Uterus (tissue), 4 donors: ENCODE results near the gene RHOH. TPM values are rescaled to one million over a fixed set of nuclear protein-coding genes. Genes with fewer than 3 reads are reported as not detected.

Source experiments
- DNase-seq, 2 donors: peaks; one replicate each; pipeline ENCODE4 v3.0.0-alpha.2; 2019 to 2020
- H3K27ac ChIP-seq, 2 donors: fragments of 200-600 bp; sonication (generic); 1 replicate in 1 of 2; 2 replicates in 1 of 2; pipeline ENCODE4 v1.5.1; 2016 to 2018
- H3K27me3 ChIP-seq, 2 donors: fragments of 200-600 bp; sonication (generic); one replicate each; pipeline ENCODE4 v1.5.1; 2018 to 2019; ENCODE audit warnings: control low read depth in 1 of 2
- H3K36me3 ChIP-seq, 2 donors: fragments of 200-600 bp; sonication (generic); one replicate each; pipeline ENCODE4 v1.5.1; 2019; ENCODE audit warnings: control low read depth in 1 of 2
- H3K4me1 ChIP-seq, 2 donors: fragments of 200-600 bp; sonication (generic); one replicate each; pipeline ENCODE4 v1.5.1; 2018 to 2019; ENCODE audit warnings: control low read depth in 1 of 2
- H3K4me3 ChIP-seq, 2 donors: fragments of 200-600 bp; sonication (generic); 1 replicate in 1 of 2; 2 replicates in 1 of 2; pipeline ENCODE4 v1.5.1; 2018 to 2019; ENCODE audit warnings: mild to moderate bottlenecking in 1 of 2
- H3K9me3 ChIP-seq, 2 donors: fragments of 200-600 bp; sonication (generic); one replicate each; pipeline ENCODE4 v1.5.1; 2019; ENCODE audit warnings: control low read depth in 1 of 2
- CTCF ChIP-seq, 4 experiments: fragments of 200-600 bp in 2 of 4; fragments of 450-650 bp in 2 of 4; sonication (generic) in 2 of 4; IDR thresholded peaks; one replicate each; pipeline ENCODE4 v1.5.1; 2016 to 2019; ENCODE audit warnings: antibody characterized with exemption in 4 of 4, mild to moderate bottlenecking in 2 of 4, moderate library complexity in 1 of 4
- POLR2A ChIP-seq, 2 donors: fragments of 450-650 bp; IDR thresholded peaks; one replicate each; pipeline ENCODE4 v1.6.1; 2016; ENCODE audit warnings: antibody characterized with exemption in 2 of 2, mild to moderate bottlenecking in 1 of 2, moderate library complexity in 1 of 2
- intact Hi-C: fragments of 100-400 bp; cut with DNase I; formaldehyde crosslinking; loops from one replicate; pipeline ENCODE4 v1.15.1; 2023; ENCODE audit warnings: low total_unique reads
- total RNA-seq, 4 donors: library from RNA; depleted of rRNA in 3 of 4; stranded (reverse); fragments of >200 nt in 3 of 4; gene quantifications; one replicate each; pipeline versions ENCODE4 v1.1.0 to v1.2.4, GENCODE V29; 2014 to 2023
- donor health status: DM: yes; HTN: yes; CAD: no.

Gene RHOH
- total RNA-seq, 4 donors from 2014 or later: 1.5 to 37.1 (median 3.0) TPM

- Histone ChIP-seq H3K27me3 (no peaks in the 10 kb centered on the region), H3K4me1 (no peaks in the 10 kb centered on the region), H3K9me3 (no peaks in the 10 kb centered on the region), H3K36me3 (no peaks in the 10 kb centered on the region), H3K27ac (peak overlapping the region in 1 of 2 donors; percentile 41), H3K4me3 (no peak overlapping the region)
- TF ChIP-seq CTCF (IDR thresholded peaks at IDR 0.05) (no peak), POLR2A (IDR thresholded peaks at IDR 0.05) (no peak)
- no peak for DNase-seq
- intact Hi-C loops: no loop called here
Measured at GRCh38 chr4:40194602-40195161, 2.1 kb upstream of the RHOH start.

GRCh38 chr4:40195182-40196177 lies 1.4 kb upstream of the RHOH start:
- TF ChIP-seq CTCF (IDR thresholded peaks at IDR 0.05): no peak
- no peak for TF ChIP-seq POLR2A (IDR thresholded peaks at IDR 0.05)
- intact Hi-C loops: no loop called here
- no peak for DNase-seq

GRCh38 chr4:40196272-40196671 lies 559 bp upstream of the RHOH start:
- no peaks in the 10 kb centered on the region for H3K4me1 ChIP-seq

More at GRCh38 chr4:40195182-40196177, 1.4 kb upstream of the RHOH start:
- Histone ChIP-seq H3K4me3 (no peak overlapping the region), H3K36me3 (no peaks in the 10 kb centered on the region), H3K4me1 (no peaks in the 10 kb centered on the region), H3K27me3 (no peaks in the 10 kb centered on the region), H3K9me3 (no peaks in the 10 kb centered on the region), H3K27ac (peak overlapping the region in 1 of 2 donors; percentile 41)

GRCh38 chr4:40197879-40198689 lies 1.3 kb downstream of the RHOH start:
- H3K4me1 ChIP-seq: no peaks in the 10 kb centered on the region
- H3K9me3 ChIP-seq: no peaks in the 10 kb centered on the region
- intact Hi-C loops: no loop called here
- DNase-seq: no peak
- no peaks in the 10 kb centered on the region for H3K27me3 ChIP-seq
- TF ChIP-seq POLR2A (IDR thresholded peaks at IDR 0.05): no peak
- no peaks in the 10 kb centered on the region for H3K36me3 ChIP-seq
- H3K4me3 ChIP-seq: no peak overlapping the region
- no peak overlapping the region for H3K27ac ChIP-seq

More at GRCh38 chr4:40196272-40196671, 559 bp upstream of the RHOH start:
- H3K27ac ChIP-seq: no peak overlapping the region
- no peak overlapping the region for H3K4me3 ChIP-seq
- no peaks in the 10 kb centered on the region for H3K27me3 ChIP-seq
- H3K36me3 ChIP-seq: no peaks in the 10 kb centered on the region
- TF ChIP-seq POLR2A (IDR thresholded peaks at IDR 0.05) (no peak), CTCF (IDR thresholded peaks at IDR 0.05) (no peak)
- intact Hi-C loops: no loop called here
- H3K9me3 ChIP-seq: no peaks in the 10 kb centered on the region
- DNase-seq: no peak

- Histone ChIP-seq H3K36me3 (no peaks in the 10 kb centered on the region), H3K27ac (peak overlapping the region in 1 of 2 donors; percentile 78), H3K4me1 (no peaks in the 10 kb centered on the region), H3K27me3 (no peaks in the 10 kb centered on the region), H3K4me3 (no peak overlapping the region), H3K9me3 (no peaks in the 10 kb centered on the region)
- intact Hi-C loops: no loop called here
- no peak for TF ChIP-seq POLR2A (IDR thresholded peaks at IDR 0.05)
- TF ChIP-seq CTCF (IDR thresholded peaks at IDR 0.05): no peak
- no peak for DNase-seq
Measured at GRCh38 chr4:40199179-40199670, 2.4 kb downstream of the RHOH start.
